Mesodermal cell (in vitro differentiated cells): Measurements from ENCODE around the gene ABCC2.
"Not testable (repeated sequence)": the region's sequence is repeated elsewhere in the genome, so short reads cannot be mapped to it uniquely, and the experiment has no call there.

Experiments
- H3K27ac ChIP-seq: 2 replicates; pipeline ENCODE4 v1.7.0; 2013; ENCODE audit warnings: mild to moderate bottlenecking, low read depth, low read length, moderate library complexity; ENCODE audit not compliant: severe bottlenecking
- H3K36me3 ChIP-seq: 2 replicates; pipeline ENCODE4 v1.7.1; 2013; ENCODE audit warnings: mild to moderate bottlenecking, low read length, moderate library complexity; ENCODE audit not compliant: control insufficient read depth, insufficient read depth
- H3K4me1 ChIP-seq: one replicate; pipeline ENCODE4 v1.7.1; 2013; ENCODE audit warnings: mild to moderate bottlenecking, low read length; ENCODE audit not compliant: insufficient read depth, control insufficient read depth, poor library complexity, severe bottlenecking
- H3K4me3 ChIP-seq: 2 replicates; pipeline ENCODE4 v1.7.0; 2013; ENCODE audit warnings: low read length, control low read depth, mild to moderate bottlenecking; ENCODE audit not compliant: insufficient read depth, poor library complexity, severe bottlenecking; ENCODE audit errors: extremely low read depth
- H3K9me3 ChIP-seq: 2 replicates; pipeline ENCODE4 v1.7.1; 2013; ENCODE audit warnings: mild to moderate bottlenecking, low read length, moderate library complexity; ENCODE audit not compliant: control insufficient read depth
- WGBS, 2 experiments: methylation state at CpG; one replicate each; pipeline ENCODE4 v1.1.5; 2013; ENCODE audit warnings: missing lambda C conversion rate in 2 of 2; ENCODE audit not compliant: insufficient coverage in 2 of 2; 5-methylcytosine and 5-hydroxymethylcytosine counted together

The ABCC2 gene

DNA sequence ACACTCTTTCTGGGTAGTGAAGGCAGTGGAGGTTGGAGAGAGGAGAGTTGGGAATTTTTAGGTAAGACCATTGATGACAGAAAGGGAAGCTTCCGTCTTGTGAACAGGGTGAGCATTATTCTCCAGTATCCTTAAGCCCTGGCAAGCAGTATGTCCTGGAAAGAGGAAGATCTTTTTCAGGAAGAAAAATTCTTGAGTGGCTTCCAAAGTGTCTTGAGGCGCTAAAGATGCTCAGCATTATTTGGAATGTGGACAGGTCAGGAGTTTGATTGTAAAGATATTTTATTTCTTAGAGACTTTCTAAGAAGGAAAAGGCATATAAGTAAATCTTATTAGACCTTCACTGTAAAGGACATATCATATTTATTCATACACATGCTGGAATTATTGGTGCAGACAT, 54.3 kb downstream of the ABCC2 start:
- peaks cover 32% of the 10 kb centered on the region for H3K4me1 ChIP-seq
- H3K4me3 ChIP-seq: no peak overlapping the region
- no peak overlapping the region for H3K27ac ChIP-seq
- 100% methylated on average over 1 to 2 of the region's 2 CpGs for WGBS, 2 experiments
- no peaks in the 10 kb centered on the region for H3K36me3 ChIP-seq
- no peaks in the 10 kb centered on the region for H3K9me3 ChIP-seq

- H3K4me1 ChIP-seq, H3K36me3 ChIP-seq, H3K9me3 ChIP-seq, H3K4me3 ChIP-seq, H3K27ac ChIP-seq: not testable (repeated sequence)
- 94 to 100% methylated on average over 1 to 2 of the region's 2 CpGs for WGBS, 2 experiments
These were observed 58.4 kb downstream of the ABCC2 start for GRCh38 chr10:99840859-99841258.

- H3K4me1 ChIP-seq: peaks cover 3% of the 10 kb centered on the region
- no peak overlapping the region for H3K27ac ChIP-seq
- H3K9me3 ChIP-seq: no peaks in the 10 kb centered on the region
- H3K4me3 ChIP-seq: no peak overlapping the region
- 89% methylated on average over 6 to 7 of the region's 7 CpGs for WGBS, 2 experiments
- no peaks in the 10 kb centered on the region for H3K36me3 ChIP-seq
These were observed 59.3 kb downstream of the ABCC2 start for GRCh38 chr10:99841746-99842145.

- Histone ChIP-seq H3K4me3 (no peak overlapping the region), H3K4me1 (peaks cover 3% of the 10 kb centered on the region), H3K36me3 (no peaks in the 10 kb centered on the region), H3K27ac (no peak overlapping the region), H3K9me3 (no peaks in the 10 kb centered on the region)
- WGBS, 2 experiments: 89 to 100% methylated on average over 1 to 3 of the region's 3 CpGs
These were observed 60.9 kb downstream of the ABCC2 start for GRCh38 chr10:99843310-99843709.

DNA sequence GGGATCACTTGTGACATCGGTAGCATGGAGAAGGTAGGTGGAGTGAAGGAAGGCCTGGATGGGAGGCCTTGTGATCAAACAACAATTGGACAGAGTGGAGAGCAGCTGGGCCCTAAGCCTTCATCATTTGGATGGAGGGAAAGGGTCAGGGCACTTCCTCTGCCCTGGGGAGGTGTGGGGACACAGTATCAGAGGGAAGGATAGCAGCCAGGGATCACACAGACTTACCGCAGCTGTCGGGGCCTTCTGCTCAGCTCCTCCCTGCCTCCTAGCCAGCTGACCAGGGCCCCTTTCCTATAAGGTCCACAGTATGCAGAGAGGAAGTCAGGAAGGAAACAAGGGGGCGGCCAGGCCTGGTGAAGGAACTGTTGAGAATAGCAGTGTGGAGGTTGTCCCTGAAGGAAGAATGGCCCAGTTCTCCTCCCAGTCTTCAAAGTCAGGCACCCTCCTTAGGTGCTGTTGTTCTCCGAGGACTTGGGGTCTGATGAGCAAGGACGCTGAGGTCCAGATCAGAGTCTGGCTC, 62.1 kb downstream of the ABCC2 start:
- peaks cover 3% of the 10 kb centered on the region for H3K4me1 ChIP-seq
- H3K36me3 ChIP-seq: no peaks in the 10 kb centered on the region
- no peaks in the 10 kb centered on the region for H3K9me3 ChIP-seq
- no peak overlapping the region for H3K4me3 ChIP-seq
- H3K27ac ChIP-seq: no peak overlapping the region
- WGBS, 2 experiments: 64 to 94% methylated on average over 3 of the region's 6 CpGs

GRCh38 chr10:99845837-99846382, 63.5 kb downstream of the ABCC2 start:
- 7 to 11% methylated on average over 11 of the region's 18 CpGs for WGBS, 2 experiments
- Histone ChIP-seq H3K4me1 (peaks cover 3% of the 10 kb centered on the region), H3K4me3 (no peak overlapping the region), H3K27ac (no peak overlapping the region), H3K36me3 (no peaks in the 10 kb centered on the region), H3K9me3 (no peaks in the 10 kb centered on the region)

- Histone ChIP-seq H3K4me1 (peaks cover 3% of the 10 kb centered on the region), H3K9me3 (no peaks in the 10 kb centered on the region), H3K36me3 (no peaks in the 10 kb centered on the region), H3K27ac (no peak overlapping the region), H3K4me3 (no peak overlapping the region)
- 94 to 100% methylated on average over 7 of the region's 7 CpGs for WGBS, 2 experiments
These were observed 66.6 kb downstream of the ABCC2 start for GRCh38 chr10:99849057-99849456.

DNA sequence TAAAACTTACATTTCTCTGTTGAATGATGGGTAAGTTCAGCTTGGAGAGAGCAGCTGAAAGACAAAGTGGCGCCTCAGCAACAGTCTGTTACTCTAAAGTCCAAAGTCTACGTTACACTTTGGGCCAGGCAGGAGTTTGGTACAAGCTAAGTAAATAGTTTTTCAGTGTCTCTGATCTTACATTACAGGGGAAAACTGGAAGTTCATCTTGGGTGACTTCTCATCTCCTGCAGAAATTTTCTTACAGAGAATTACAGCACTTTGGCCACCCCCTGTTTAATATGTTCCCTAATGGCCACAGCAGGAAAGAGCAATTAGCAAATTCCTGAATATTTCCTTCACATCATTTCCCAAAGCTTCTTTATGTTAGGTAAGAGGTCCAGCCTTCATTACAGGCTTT, 67.1 kb downstream of the ABCC2 start:
- no peak overlapping the region for H3K4me3 ChIP-seq
- H3K4me1 ChIP-seq: peaks cover 3% of the 10 kb centered on the region
- H3K27ac ChIP-seq: no peak overlapping the region
- 90 to 100% methylated on average over 1 to 2 of the region's 2 CpGs for WGBS, 2 experiments
- H3K9me3 ChIP-seq: no peaks in the 10 kb centered on the region
- no peaks in the 10 kb centered on the region for H3K36me3 ChIP-seq

DNA sequence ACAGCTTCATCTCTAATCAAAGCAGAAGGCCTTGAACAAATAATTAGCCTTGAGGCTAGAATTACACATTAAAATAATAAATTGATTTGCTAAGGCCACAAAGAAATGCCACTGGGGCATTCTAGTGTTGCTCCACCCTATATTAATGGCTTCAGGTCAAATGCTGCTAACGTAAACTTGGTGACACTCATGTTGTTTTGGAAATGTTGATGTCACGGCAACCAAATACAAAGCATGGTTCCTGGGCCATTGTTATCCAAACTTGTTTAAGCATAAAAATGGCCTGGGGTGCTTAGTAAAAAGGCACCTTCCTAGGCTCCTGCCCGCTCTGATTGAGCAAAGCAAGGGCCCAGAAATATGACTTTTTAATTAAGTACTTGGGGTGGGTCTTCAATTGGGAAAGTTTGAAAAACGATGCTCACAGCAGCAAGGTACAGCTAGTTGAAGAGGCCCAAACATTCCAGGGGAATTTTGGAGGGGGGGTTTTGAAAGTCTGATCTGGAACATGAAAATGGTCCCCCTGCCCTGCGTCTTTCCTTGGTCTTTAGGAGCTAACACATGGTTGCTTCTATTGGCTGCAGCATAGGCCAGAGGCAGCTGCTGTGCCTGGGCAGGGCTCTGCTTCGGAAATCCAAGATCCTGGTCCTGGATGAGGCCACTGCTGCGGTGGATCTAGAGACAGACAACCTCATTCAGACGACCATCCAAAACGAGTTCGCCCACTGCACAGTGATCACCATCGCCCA, 67.8 kb downstream of the ABCC2 start:
- Histone ChIP-seq H3K36me3 (no peaks in the 10 kb centered on the region), H3K9me3 (no peaks in the 10 kb centered on the region), H3K4me1 (peaks cover 3% of the 10 kb centered on the region), H3K4me3 (no peak overlapping the region), H3K27ac (no peak overlapping the region)
- 77 to 81% methylated on average over 10 of the region's 11 CpGs for WGBS, 2 experiments

GRCh38 chr10:99850767-99851340, 68.4 kb downstream of the ABCC2 start:
- no peaks in the 10 kb centered on the region for H3K36me3 ChIP-seq
- H3K4me3 ChIP-seq: no peak overlapping the region
- WGBS, 2 experiments: 90 to 100% methylated on average over 3 to 4 of the region's 5 CpGs
- H3K4me1 ChIP-seq: peaks cover 3% of the 10 kb centered on the region
- H3K9me3 ChIP-seq: no peaks in the 10 kb centered on the region
- no peak overlapping the region for H3K27ac ChIP-seq

DNA sequence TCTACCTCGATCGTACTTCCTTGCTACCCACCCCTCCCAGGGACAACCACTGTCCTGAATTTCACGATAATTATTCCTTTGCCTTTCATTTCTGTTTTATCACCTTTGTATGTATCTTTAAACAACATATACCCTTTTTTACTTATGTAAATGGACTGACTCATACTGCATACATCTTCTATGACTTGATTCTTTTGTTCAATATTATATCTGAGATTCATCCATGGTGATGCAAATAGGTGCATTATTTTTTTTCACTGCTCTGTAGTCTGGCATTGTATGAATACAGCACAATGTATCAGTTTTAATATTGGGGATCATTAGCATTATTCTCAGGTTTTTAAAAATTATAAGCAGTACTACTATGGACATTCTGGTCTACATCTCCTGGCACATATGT, 69.4 kb downstream of the ABCC2 start:
- Histone ChIP-seq H3K9me3 (no peaks in the 10 kb centered on the region), H3K4me1 (no peaks in the 10 kb centered on the region)

More for the DNA sequence above, 69.4 kb downstream of the ABCC2 start:
- Histone ChIP-seq H3K36me3 (no peaks in the 10 kb centered on the region), H3K4me3 (no peak overlapping the region), H3K27ac (no peak overlapping the region)
- WGBS, 2 experiments: 87 to 100% methylated on average over 2 of the region's 3 CpGs
